Measurements from ENCODE around the gene SLC22A5.
"Not testable (repeated sequence)": the region's sequence is repeated elsewhere in the genome, so short reads cannot be mapped to it uniquely, and the experiment has no call there.

SLC22A5 gene

GRCh38 chr5:132437604-132438266, 68.2 kb downstream of the SLC22A5 start:
- no peak for DNase-seq (ENCODE audit: low spot score in 2 of 2)
- Histone ChIP-seq H3K4me1 (no peaks in the 10 kb centered on the region), H3K36me3 (replicated peaks) (no peaks in the 10 kb centered on the region), H3K4me3 (no peak overlapping the region), H3K9me3 (no peaks in the 10 kb centered on the region), H3K27me3 (ENCODE audit: low read depth) (no peaks in the 10 kb centered on the region)
- in situ Hi-C loops (cut with MboI; ENCODE audit: low sequenced_read_pairs), result no loop called here

DNA sequence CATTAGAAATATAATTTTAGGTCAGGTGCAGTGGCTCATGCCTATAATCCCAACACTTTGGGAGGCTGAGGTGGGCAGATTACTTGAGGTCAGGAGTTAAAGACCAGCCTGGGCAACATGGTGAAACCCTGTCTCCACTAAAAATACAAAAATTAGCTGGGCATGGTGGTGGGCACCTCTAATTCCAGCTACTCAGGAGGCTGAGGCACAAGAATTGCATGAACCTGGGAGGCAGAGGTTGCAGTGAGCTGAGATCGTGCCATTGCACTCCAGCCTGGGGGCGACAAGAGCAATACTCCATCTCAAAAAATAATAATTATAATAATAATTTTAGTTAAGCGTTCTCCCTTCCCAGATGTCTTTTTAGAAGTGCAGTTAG, 68.7 kb downstream of the SLC22A5 start:
- H3K4me3 ChIP-seq; DNase-seq (ENCODE audit: low spot score in 2 of 2); H3K4me1 ChIP-seq; H3K27me3 ChIP-seq (ENCODE audit: low read depth); in situ Hi-C loops (cut with MboI; ENCODE audit: low sequenced_read_pairs); H3K36me3 ChIP-seq (replicated peaks); H3K9me3 ChIP-seq: not testable (repeated sequence)

DNA sequence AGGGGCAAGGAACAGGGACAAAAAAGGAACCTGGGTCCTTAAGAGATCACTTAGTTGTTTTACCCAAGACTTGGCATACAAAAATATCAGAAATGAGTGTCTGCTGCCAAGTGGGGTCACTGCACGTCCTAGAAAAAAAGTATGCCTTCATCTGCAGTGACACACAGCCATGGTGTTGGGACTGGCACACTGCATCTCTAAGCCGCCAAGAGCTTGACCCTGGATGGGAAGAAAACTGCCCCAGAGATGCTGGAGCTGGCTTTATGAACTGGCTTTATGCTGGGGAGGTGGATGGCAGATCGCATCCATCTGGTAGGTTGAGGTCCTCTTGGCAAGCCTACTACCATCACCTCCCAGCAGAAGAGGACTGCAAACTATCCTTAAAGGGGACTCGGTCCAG, 69.4 kb downstream of the SLC22A5 start:
- in situ Hi-C loops (cut with MboI; ENCODE audit: low sequenced_read_pairs), result no loop called here
- Histone ChIP-seq H3K27me3 (ENCODE audit: low read depth) (no peaks in the 10 kb centered on the region), H3K4me1 (no peaks in the 10 kb centered on the region), H3K4me3 (no peak overlapping the region), H3K9me3 (no peaks in the 10 kb centered on the region), H3K36me3 (replicated peaks) (no peaks in the 10 kb centered on the region)
- no peak for DNase-seq (ENCODE audit: low spot score in 2 of 2)

DNA sequence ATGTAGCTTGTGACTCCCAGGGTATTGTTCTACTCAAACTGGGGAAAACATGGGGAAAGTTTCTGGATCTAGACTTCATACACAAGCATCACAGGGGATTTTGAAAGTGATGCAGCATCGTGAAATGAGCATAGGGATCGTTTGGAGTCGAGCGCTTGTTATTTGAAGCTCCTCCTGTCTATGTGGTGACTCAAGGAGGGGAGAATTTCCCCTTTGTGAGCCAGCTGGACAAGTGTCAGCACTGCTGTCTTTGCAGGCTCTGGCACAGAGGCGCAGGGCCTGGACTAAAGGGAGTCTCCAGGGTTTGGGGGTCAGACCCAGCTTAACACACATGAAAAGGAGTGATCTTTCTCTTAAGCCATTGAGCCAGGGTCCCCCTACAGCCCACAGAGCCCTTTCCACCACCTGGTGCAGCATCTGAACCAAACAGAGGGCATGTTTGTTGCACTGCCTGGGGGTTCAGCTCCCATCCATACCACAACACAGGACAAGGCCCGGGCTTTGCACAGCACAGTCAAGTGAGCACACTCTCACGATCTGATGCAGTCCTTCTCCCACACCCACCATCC, 70.1 kb downstream of the SLC22A5 start:
- DNase-seq (ENCODE audit: low spot score in 2 of 2), result no peak
- Histone ChIP-seq H3K4me1 (peaks cover 2% of the 10 kb centered on the region; the same call in 1 of the 2 replicates), H3K36me3 (replicated peaks) (no peaks in the 10 kb centered on the region), H3K27me3 (ENCODE audit: low read depth) (no peaks in the 10 kb centered on the region), H3K4me3 (no peak overlapping the region), H3K9me3 (no peaks in the 10 kb centered on the region)
- in situ Hi-C loops (cut with MboI; ENCODE audit: low sequenced_read_pairs), result no loop called here

DNA sequence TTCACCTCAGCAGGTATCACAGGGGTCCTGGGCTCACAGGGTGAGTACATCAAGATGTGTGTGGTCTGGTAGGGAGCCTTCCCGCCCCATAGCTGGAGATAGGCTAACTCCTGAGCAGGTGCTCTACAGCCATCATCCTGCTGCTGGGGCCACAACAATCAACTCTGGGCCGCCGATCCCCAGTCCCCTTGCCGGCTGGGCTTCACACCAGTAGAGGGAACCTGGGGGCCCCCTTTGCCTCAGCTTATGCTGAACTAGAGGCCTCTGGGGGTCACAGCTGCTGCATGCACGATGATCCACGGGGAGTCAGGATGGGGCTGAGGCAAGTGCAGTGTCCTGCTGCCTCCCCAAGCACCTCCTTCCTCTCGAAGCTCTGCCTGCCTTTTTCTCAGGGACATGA, 74.6 kb downstream of the SLC22A5 start:
- H3K9me3 ChIP-seq, result no peaks in the 10 kb centered on the region
- H3K27me3 ChIP-seq (ENCODE audit: low read depth), result no peaks in the 10 kb centered on the region
- H3K4me3 ChIP-seq, result no peak overlapping the region
- in situ Hi-C loops (cut with MboI; ENCODE audit: low sequenced_read_pairs), result no loop called here
- no peak for DNase-seq (ENCODE audit: low spot score in 2 of 2)
- H3K36me3 ChIP-seq (replicated peaks), result no peaks in the 10 kb centered on the region
- peaks cover 6% of the 10 kb centered on the region; the same call in 1 of the 2 replicates for H3K4me1 ChIP-seq
